ENCODE results near the gene HOGA1.

HOGA1 gene

DNA sequence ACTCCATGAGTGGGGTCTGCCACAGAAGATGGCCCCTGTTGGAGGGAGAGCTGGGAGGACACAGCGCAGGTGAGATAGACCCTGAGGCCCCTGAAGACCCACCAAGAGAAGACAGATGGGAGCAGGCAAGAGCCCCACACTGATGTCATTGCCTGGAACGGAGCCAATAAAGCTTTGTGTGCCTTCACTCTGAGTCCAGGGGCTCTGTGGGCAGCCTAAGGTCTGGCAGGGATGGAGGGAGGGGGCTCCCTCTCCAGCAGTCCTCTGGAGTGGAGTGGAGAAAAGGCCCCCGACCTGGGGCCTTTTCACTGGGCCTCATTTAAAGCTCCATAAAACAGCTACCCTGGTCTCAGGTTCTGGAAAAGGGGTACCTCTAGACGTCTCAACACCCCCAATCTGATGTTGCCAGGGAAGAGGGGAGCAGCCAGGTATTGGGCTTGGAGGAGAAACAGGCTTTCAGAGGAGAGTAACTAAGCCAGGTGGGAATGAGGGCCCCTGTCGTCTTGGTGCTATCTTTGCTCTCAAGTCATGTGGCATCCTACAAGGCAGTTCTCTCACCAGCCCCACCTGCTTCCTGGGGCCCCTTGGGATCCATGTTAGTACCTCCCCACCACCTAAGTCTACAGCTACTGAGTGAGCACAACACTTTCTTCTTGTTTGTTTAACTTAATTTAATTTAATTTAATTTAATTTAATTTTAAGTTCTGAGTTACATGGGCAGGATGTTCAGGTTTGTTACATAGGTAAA lies 6.7 kb downstream of the HOGA1 start:
- TF ChIP-seq FOXP2 (optimal IDR thresholded peaks at IDR 0.05; ENCODE audit: borderline replicate concordance, extremely low read depth, extremely low read length, insufficient read depth) (no peak), POLR2AphosphoS5 (IDR thresholded peaks at IDR 0.05; ENCODE audit: low read depth, low read length) (no peak), SIN3A (IDR thresholded peaks at IDR 0.05; ENCODE audit: borderline replicate concordance, insufficient read depth, low read length) (no peak), TAF1 (IDR thresholded peaks at IDR 0.05; ENCODE audit: borderline replicate concordance, insufficient read depth, low read length) (no peak)
- TF ChIP-seq, protein P1, sequence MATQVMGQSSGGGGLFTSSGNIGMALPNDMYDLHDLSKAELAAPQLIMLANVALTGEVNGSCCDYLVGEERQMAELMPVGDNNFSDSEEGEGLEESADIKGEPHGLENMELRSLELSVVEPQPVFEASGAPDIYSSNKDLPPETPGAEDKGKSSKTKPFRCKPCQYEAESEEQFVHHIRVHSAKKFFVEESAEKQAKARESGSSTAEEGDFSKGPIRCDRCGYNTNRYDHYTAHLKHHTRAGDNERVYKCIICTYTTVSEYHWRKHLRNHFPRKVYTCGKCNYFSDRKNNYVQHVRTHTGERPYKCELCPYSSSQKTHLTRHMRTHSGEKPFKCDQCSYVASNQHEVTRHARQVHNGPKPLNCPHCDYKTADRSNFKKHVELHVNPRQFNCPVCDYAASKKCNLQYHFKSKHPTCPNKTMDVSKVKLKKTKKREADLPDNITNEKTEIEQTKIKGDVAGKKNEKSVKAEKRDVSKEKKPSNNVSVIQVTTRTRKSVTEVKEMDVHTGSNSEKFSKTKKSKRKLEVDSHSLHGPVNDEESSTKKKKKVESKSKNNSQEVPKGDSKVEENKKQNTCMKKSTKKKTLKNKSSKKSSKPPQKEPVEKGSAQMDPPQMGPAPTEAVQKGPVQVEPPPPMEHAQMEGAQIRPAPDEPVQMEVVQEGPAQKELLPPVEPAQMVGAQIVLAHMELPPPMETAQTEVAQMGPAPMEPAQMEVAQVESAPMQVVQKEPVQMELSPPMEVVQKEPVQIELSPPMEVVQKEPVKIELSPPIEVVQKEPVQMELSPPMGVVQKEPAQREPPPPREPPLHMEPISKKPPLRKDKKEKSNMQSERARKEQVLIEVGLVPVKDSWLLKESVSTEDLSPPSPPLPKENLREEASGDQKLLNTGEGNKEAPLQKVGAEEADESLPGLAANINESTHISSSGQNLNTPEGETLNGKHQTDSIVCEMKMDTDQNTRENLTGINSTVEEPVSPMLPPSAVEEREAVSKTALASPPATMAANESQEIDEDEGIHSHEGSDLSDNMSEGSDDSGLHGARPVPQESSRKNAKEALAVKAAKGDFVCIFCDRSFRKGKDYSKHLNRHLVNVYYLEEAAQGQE (IDR thresholded peaks at IDR 0.05; ENCODE audit: insufficient read depth in 1 of 2, low read depth in 2 of 2, low read length in 2 of 2) = no peak

DNA sequence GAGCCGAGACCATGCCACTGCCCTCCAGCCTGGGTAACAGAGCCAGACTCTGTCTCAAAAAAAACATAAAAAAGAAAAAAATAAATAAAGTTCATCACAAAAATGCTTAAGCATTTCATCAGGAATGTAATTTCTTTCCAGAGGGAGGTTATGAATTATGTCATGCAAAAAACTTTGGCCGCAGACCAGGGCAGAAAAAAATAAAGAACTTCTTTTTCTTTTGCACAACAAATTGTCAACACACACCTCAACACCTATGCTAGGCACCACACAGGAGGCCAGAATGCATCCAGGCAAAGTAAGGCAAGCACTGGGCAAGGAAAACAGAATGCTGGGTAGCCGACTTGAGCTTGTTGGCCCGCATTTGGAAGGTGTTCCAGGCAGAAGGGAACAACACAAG lies 9.2 kb downstream of the HOGA1 start:
- no peak for TF ChIP-seq POLR2AphosphoS5 (IDR thresholded peaks at IDR 0.05; ENCODE audit: low read depth, low read length)
- no peak for TF ChIP-seq SIN3A (IDR thresholded peaks at IDR 0.05; ENCODE audit: borderline replicate concordance, insufficient read depth, low read length)
- TF ChIP-seq, protein P1 (IDR thresholded peaks at IDR 0.05; ENCODE audit: insufficient read depth in 1 of 2, low read depth in 2 of 2, low read length in 2 of 2) = no peak
- no peak for TF ChIP-seq FOXP2 (optimal IDR thresholded peaks at IDR 0.05; ENCODE audit: borderline replicate concordance, extremely low read depth, extremely low read length, insufficient read depth)
- no peak for TF ChIP-seq TAF1 (IDR thresholded peaks at IDR 0.05; ENCODE audit: borderline replicate concordance, insufficient read depth, low read length)

DNA sequence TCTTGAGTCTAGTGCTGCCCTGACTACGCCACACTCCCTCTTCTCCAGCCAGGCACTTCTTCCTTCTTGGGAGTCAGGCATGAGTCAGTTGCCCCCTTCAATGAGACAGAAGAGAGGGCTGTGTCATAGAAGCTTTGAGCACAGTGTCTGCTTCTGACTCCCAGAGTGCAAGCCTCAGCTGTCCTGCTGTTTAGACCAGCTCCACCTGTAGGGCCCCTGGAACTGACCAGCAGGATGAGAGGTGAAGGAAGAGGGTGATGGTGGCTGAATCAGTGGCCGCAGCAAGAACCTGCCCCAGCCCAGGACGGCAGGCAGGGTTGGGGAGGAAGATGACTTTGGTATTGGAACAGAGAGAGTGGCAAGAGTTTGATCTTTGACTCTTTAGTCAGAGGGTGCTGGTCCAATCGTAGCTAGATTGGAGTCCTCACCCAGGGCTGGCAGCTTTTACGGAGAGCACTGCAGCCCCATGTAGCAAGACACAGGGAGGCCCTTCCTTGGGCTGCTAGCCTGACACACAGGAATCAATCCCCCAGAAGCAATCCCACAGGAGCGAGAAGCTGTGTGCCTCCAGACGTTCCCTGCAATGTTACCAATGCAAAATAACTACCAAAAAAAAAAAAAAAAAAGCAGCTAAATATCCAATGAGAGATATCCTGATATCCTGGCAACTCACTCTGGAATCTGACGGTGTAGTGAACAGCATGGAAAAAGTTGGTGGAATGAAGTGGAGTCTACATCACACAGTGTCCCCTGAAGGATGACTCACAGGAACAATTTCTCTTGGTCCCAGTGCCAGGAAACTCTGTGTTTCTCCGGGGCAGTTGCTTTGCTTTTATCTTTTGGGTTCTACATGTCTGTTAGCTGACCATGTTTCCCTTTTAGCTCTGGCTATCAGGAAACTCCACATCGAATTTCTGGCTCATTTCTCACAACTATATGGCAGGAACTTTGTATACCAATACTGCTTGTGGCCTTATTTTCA lies 12.2 kb downstream of the HOGA1 start:
- TF ChIP-seq SIN3A (IDR thresholded peaks at IDR 0.05; ENCODE audit: borderline replicate concordance, insufficient read depth, low read length) (no peak), POLR2AphosphoS5 (IDR thresholded peaks at IDR 0.05; ENCODE audit: low read depth, low read length) (no peak), TAF1 (IDR thresholded peaks at IDR 0.05; ENCODE audit: borderline replicate concordance, insufficient read depth, low read length) (no peak)

DNA sequence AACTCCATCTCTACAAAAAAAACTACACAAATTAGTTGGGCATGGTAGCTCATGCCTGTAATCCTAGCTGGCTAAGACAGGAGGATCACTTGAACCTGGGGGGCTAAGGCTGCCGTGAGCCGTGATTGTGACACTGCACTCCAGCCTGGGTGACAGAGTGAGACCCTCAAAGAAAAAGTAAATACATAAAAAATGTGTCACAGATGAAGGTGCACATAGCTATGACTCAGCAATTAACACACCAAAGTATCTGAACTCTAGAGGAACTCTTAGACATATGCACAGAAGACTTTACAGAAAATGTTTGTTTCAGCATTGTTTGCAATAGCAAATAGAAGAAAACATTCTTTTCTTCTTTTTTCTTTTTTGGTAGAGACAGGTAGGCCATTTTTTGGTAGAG lies 13.6 kb downstream of the HOGA1 start:
- TF ChIP-seq, protein P1 (IDR thresholded peaks at IDR 0.05; ENCODE audit: insufficient read depth in 1 of 2, low read depth in 2 of 2, low read length in 2 of 2) = no peak
- no peak for TF ChIP-seq SIN3A (IDR thresholded peaks at IDR 0.05; ENCODE audit: borderline replicate concordance, insufficient read depth, low read length)
- no peak for TF ChIP-seq POLR2AphosphoS5 (IDR thresholded peaks at IDR 0.05; ENCODE audit: low read depth, low read length)
- TF ChIP-seq TAF1 (IDR thresholded peaks at IDR 0.05; ENCODE audit: borderline replicate concordance, insufficient read depth, low read length) = no peak
- TF ChIP-seq FOXP2 (optimal IDR thresholded peaks at IDR 0.05; ENCODE audit: borderline replicate concordance, extremely low read depth, extremely low read length, insufficient read depth) = no peak

DNA sequence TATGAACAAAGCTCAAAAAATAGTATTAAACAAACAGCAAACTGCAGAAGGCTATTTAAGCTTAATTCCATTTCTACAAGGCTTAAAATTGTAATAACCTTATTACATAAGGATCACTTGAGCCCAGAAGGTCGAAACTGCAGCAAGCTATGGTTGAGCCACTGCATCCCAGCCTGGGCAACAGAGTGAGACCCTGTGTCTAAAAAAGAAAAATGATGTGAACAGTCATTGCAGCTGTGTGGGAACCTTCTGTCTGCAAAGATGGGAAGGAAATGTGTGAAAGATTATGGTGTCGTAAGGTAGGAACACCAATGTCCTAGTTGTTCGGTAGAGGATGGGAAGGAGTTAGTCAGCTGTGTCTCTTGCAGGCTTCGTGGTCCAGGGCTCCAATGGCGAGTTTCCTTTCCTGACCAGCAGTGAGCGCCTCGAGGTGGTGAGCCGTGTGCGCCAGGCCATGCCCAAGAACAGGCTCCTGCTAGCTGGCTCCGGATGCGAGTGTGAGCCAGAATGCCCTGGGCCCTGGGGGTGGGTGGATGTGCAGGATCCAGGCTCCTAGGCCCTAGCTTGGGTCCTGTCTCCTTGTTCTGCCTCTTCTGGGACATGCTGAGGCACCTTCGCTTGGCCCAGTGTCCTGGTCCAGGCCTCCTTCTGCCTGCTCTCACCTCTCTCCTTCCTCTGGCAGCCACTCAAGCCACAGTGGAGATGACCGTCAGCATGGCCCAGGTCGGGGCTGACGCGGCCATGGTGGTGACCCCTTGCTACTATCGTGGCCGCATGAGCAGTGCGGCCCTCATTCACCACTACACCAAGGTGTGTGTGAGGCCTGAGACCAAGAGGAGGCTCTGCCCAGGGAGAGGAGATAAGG lies 14.4 kb downstream of the HOGA1 start:
- TF ChIP-seq POLR2AphosphoS5 (IDR thresholded peaks at IDR 0.05; ENCODE audit: low read depth, low read length) (no peak), TAF1 (IDR thresholded peaks at IDR 0.05; ENCODE audit: borderline replicate concordance, insufficient read depth, low read length) (no peak), SIN3A (IDR thresholded peaks at IDR 0.05; ENCODE audit: borderline replicate concordance, insufficient read depth, low read length) (no peak), FOXP2 (optimal IDR thresholded peaks at IDR 0.05; ENCODE audit: borderline replicate concordance, extremely low read depth, extremely low read length, insufficient read depth) (no peak)
- TF ChIP-seq, protein P1 (IDR thresholded peaks at IDR 0.05; ENCODE audit: insufficient read depth in 1 of 2, low read depth in 2 of 2, low read length in 2 of 2) = no peak

Measured in PFSK-1 (cell line).